ENCODE measurements around the gene DEPDC1B. TPM values are rescaled to one million over a fixed set of nuclear protein-coding genes. Genes with fewer than 3 reads are reported as not detected.
"Not testable (repeated sequence)": the region's sequence is repeated elsewhere in the genome, so short reads cannot be mapped to it uniquely, and the experiment has no call there.

DEPDC1B gene
- 10 to 100 TPM; 34.2 to 40.3 TPM for total RNA-seq

- POLR2A ChIA-PET: interaction anchor here (0.5 to 2.0 kb wide), 4 partner anchors 239 to 632 kb away, joined by 4 to 8 read pairs (median 5); partner anchors contain the start of genes ERCC8, NDUFAF2 and ZSWIM6
- Mint-ChIP-seq H3K27me3 (peaks cover 2% of the 10 kb centered on the region), H3K4me1 (peaks cover 16% of the 10 kb centered on the region), H3K27ac (peak within 1 kb of the TSS; percentile 88), H3K9me3 (ENCODE audit: low read depth) (no peaks in the 10 kb centered on the region), H3K36me3 (ENCODE audit: low read depth) (peaks cover 10% of the 10 kb centered on the region), H3K4me3 (peak within 1 kb of the TSS; percentile 84)
- CTCF ChIA-PET: interaction anchor here (0.6 to 2.2 kb wide), 14 partner anchors 10 to 1264 kb away, joined by 3 to 5 read pairs (median 3); partner anchors contain the start of gene ELOVL7
- intact Hi-C loops (cut with DNase I, micrococcal nuclease): loop anchor here (1.0 to 10.0 kb wide), 8 partner anchors 142 to 1665 kb away; partner anchors contain the start of genes ELOVL7 (in 2 of the 2), ERCC8 (in 1 of the 2), NDUFAF2 (in 1 of the 2) and SMIM15 (in 1 of the 2)
- DNase-seq (peak; percentile 94), ATAC-seq (peak; percentile 97)
Measured at GRCh38 chr5:60699609-60700415, at the start of gene DEPDC1B. DEPDC1B (minus strand) TSS chr5:60700166; CDS start chr5:60700093, 73 bp downstream.

GRCh38 chr5:60744682-60745081 lies 44.7 kb upstream of the DEPDC1B start:
- Mint-ChIP-seq H3K9me3 (ENCODE audit: low read depth) (peaks cover 8% of the 10 kb centered on the region), H3K4me1 (no peaks in the 10 kb centered on the region), H3K27ac (no peak overlapping the region), H3K27me3 (peaks cover 5% of the 10 kb centered on the region), H3K4me3 (no peak overlapping the region), H3K36me3 (ENCODE audit: low read depth) (no peaks in the 10 kb centered on the region)
- intact Hi-C loops (cut with DNase I, micrococcal nuclease): no loop called here
- CTCF ChIA-PET: no interaction called here
- DNase-seq: no peak
- ATAC-seq: no peak
- POLR2A ChIA-PET: no interaction called here

- ATAC-seq (no peak), DNase-seq (no peak)
- Mint-ChIP-seq H3K4me1 (no peaks in the 10 kb centered on the region), H3K4me3 (no peak overlapping the region), H3K27me3 (peaks cover 5% of the 10 kb centered on the region), H3K9me3 (ENCODE audit: low read depth) (peaks cover 8% of the 10 kb centered on the region), H3K36me3 (ENCODE audit: low read depth) (no peaks in the 10 kb centered on the region), H3K27ac (no peak overlapping the region)
- CTCF ChIA-PET: no interaction called here
- intact Hi-C loops (cut with DNase I, micrococcal nuclease): no loop called here
- POLR2A ChIA-PET: interaction anchor here (0.6 kb wide), 1 partner anchor 151 kb away, joined by 3 read pairs; no protein-coding TSS in a partner anchor
Measured at GRCh38 chr5:60743511-60744314, 43.7 kb upstream of the DEPDC1B start.

- Mint-ChIP-seq H3K27ac (no peak overlapping the region), H3K4me3 (no peak overlapping the region), H3K4me1 (no peaks in the 10 kb centered on the region), H3K9me3 (ENCODE audit: low read depth) (peaks cover 8% of the 10 kb centered on the region), H3K27me3 (peaks cover 5% of the 10 kb centered on the region), H3K36me3 (ENCODE audit: low read depth) (no peaks in the 10 kb centered on the region)
- CTCF ChIA-PET: no interaction called here
- no peak for ATAC-seq
- intact Hi-C loops (cut with DNase I, micrococcal nuclease): no loop called here
- DNase-seq: no peak
- POLR2A ChIA-PET: no interaction called here
Measured at GRCh38 chr5:60740322-60740721, 40.4 kb upstream of the DEPDC1B start.

- intact Hi-C loops (cut with DNase I, micrococcal nuclease): no loop called here
- DNase-seq: no peak
- Mint-ChIP-seq H3K4me1 (no peaks in the 10 kb centered on the region), H3K9me3 (ENCODE audit: low read depth) (peaks cover 8% of the 10 kb centered on the region), H3K27ac (no peak overlapping the region), H3K27me3 (peaks cover 2% of the 10 kb centered on the region), H3K36me3 (ENCODE audit: low read depth) (no peaks in the 10 kb centered on the region), H3K4me3 (no peak overlapping the region)
- POLR2A ChIA-PET: no interaction called here
- CTCF ChIA-PET: interaction anchor here (0.6 kb wide), 1 partner anchor 70 kb away, joined by 3 read pairs; no protein-coding TSS in a partner anchor
- ATAC-seq: no peak
Measured at GRCh38 chr5:60738933-60739332, 39.0 kb upstream of the DEPDC1B start.

GRCh38 chr5:60738461-60738860 lies 38.5 kb upstream of the DEPDC1B start:
- POLR2A ChIA-PET: no interaction called here
- H3K4me1 Mint-ChIP-seq: no peaks in the 10 kb centered on the region
- CTCF ChIA-PET: no interaction called here
- peaks cover 2% of the 10 kb centered on the region for H3K27me3 Mint-ChIP-seq
- no peak for DNase-seq
- no peak overlapping the region for H3K27ac Mint-ChIP-seq
- peaks cover 8% of the 10 kb centered on the region for H3K9me3 Mint-ChIP-seq (ENCODE audit: low read depth)
- H3K36me3 Mint-ChIP-seq (ENCODE audit: low read depth): no peaks in the 10 kb centered on the region
- intact Hi-C loops (cut with DNase I, micrococcal nuclease): no loop called here
- no peak for ATAC-seq
- no peak overlapping the region for H3K4me3 Mint-ChIP-seq

- H3K4me1 Mint-ChIP-seq; POLR2A ChIA-PET; H3K27ac Mint-ChIP-seq; H3K4me3 Mint-ChIP-seq; ATAC-seq; intact Hi-C loops (cut with DNase I, micrococcal nuclease); H3K36me3 Mint-ChIP-seq (ENCODE audit: low read depth); H3K9me3 Mint-ChIP-seq (ENCODE audit: low read depth); DNase-seq: not testable (repeated sequence)
- H3K27me3 Mint-ChIP-seq: peaks cover 16% of the 10 kb centered on the region
- CTCF ChIA-PET: interaction anchor here (0.6 kb wide), 1 partner anchor 969 kb away, joined by 3 read pairs; no protein-coding TSS in a partner anchor
Measured at GRCh38 chr5:60730858-60731257, 30.9 kb upstream of the DEPDC1B start.

GRCh38 chr5:60727033-60727679 lies 27.2 kb upstream of the DEPDC1B start:
- ATAC-seq: no peak
- ChIA-PET POLR2A (no interaction called here), CTCF (interaction anchor here (0.7 kb wide), 1 partner anchor 636 kb away, joined by 3 read pairs; no protein-coding TSS in a partner anchor)
- Mint-ChIP-seq H3K27me3 (peaks cover 18% of the 10 kb centered on the region), H3K9me3 (ENCODE audit: low read depth) (no peaks in the 10 kb centered on the region), H3K4me1 (no peaks in the 10 kb centered on the region), H3K36me3 (ENCODE audit: low read depth) (no peaks in the 10 kb centered on the region), H3K27ac (no peak overlapping the region), H3K4me3 (no peak overlapping the region)
- no peak for DNase-seq
- intact Hi-C loops (cut with DNase I, micrococcal nuclease): no loop called here

GRCh38 chr5:60724126-60724525 lies 24.2 kb upstream of the DEPDC1B start:
- CTCF ChIA-PET: interaction anchor here (0.6 to 0.7 kb wide), 2 partner anchors 10 to 78 kb away, joined by 3 to 4 read pairs; no protein-coding TSS in a partner anchor

GRCh38 chr5:60722416-60722815 lies 22.4 kb upstream of the DEPDC1B start:
- Mint-ChIP-seq H3K4me1 (no peaks in the 10 kb centered on the region), H3K36me3 (ENCODE audit: low read depth) (no peaks in the 10 kb centered on the region), H3K4me3 (no peak overlapping the region), H3K27me3 (peaks cover 11% of the 10 kb centered on the region), H3K27ac (no peak overlapping the region), H3K9me3 (ENCODE audit: low read depth) (peaks cover 2% of the 10 kb centered on the region)
- ATAC-seq: no peak
- DNase-seq: no peak
- ChIA-PET CTCF (no interaction called here), POLR2A (no interaction called here)
- intact Hi-C loops (cut with DNase I, micrococcal nuclease): no loop called here

More at GRCh38 chr5:60724126-60724525, 24.2 kb upstream of the DEPDC1B start:
- intact Hi-C loops (cut with DNase I, micrococcal nuclease): no loop called here
- Mint-ChIP-seq H3K36me3 (ENCODE audit: low read depth) (no peaks in the 10 kb centered on the region), H3K4me3 (no peak overlapping the region), H3K27ac (no peak overlapping the region), H3K27me3 (peaks cover 9% of the 10 kb centered on the region), H3K9me3 (ENCODE audit: low read depth) (no peaks in the 10 kb centered on the region), H3K4me1 (no peaks in the 10 kb centered on the region)
- DNase-seq (no peak), ATAC-seq (no peak)
- POLR2A ChIA-PET: no interaction called here

GRCh38 chr5:60719329-60719728 lies 19.4 kb upstream of the DEPDC1B start:
- H3K27me3 Mint-ChIP-seq: peaks cover 18% of the 10 kb centered on the region
- no peak overlapping the region for H3K27ac Mint-ChIP-seq
- ChIA-PET POLR2A (no interaction called here), CTCF (interaction anchor here (1.6 kb wide), 1 partner anchor 12 kb away, joined by 3 read pairs; no protein-coding TSS in a partner anchor)
- ATAC-seq: no peak
- H3K9me3 Mint-ChIP-seq (ENCODE audit: low read depth): peaks cover 4% of the 10 kb centered on the region
- no peaks in the 10 kb centered on the region for H3K4me1 Mint-ChIP-seq
- DNase-seq: no peak
- H3K4me3 Mint-ChIP-seq: no peak overlapping the region
- H3K36me3 Mint-ChIP-seq (ENCODE audit: low read depth): peaks cover 2% of the 10 kb centered on the region
- intact Hi-C loops (cut with DNase I, micrococcal nuclease): no loop called here
